Measurements from ENCODE around the gene SDK1. TPM values are rescaled to one million over a fixed set of nuclear protein-coding genes. Genes with fewer than 3 reads are reported as not detected.

Gene SDK1
- total RNA-seq, 1 donor from 2014 or later: 0.16 TPM

DNA sequence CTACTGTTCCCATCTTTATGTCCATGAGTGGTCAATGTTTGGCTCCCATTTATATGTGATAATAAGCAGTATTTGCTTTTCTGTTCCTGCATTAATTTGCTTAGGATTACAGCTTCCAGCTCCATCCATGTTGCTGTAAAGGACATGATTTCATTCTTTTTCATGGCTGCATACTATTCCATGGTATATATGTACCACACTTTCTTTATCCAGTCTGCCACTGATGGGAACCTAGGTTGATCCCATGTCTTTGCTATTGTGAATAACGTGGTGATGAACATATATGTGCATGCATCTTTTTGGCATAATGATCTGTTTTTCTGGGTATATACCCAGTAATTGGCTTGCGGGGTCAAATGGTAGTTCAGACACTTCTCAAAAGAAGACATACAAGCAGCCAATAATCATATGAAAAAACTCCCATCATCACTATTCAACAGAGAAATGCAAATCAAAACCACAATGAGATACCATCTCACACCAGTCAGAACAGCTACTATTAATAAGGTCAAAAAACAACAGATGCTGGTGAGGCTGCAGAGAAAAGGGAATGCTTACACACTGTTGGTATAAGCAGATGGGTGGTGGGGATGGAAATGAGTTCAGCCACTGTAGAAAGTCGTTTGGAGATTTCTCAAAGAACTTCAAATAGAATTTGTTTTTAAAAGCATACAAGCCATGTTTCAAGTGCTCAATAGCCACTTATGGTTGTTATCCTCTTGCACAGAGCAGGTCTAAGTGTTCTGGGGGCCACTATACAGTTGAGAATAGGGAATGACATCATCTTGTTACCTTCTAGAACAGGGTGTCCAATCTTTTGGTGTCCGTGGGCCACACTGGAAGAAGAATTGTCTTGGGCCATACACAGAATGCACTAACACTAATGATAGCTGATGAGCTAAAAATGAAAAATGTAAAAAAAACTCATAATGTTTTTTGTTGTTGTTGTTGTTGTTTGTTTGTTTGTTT is 23.2 kb upstream of the SDK1 start:
- peaks cover 7% of the 10 kb centered on the region for H3K9me3 Mint-ChIP-seq
- H3K27me3 Mint-ChIP-seq: peaks cover 3% of the 10 kb centered on the region
- DNase-seq: no peak
- no peaks in the 10 kb centered on the region for H3K4me1 Mint-ChIP-seq
- H3K4me3 Mint-ChIP-seq: no peak overlapping the region
- H3K36me3 Mint-ChIP-seq (ENCODE audit: low read depth): no peaks in the 10 kb centered on the region
- intact Hi-C loops (cut with micrococcal nuclease): no loop called here
- no peak overlapping the region for H3K27ac Mint-ChIP-seq

DNA sequence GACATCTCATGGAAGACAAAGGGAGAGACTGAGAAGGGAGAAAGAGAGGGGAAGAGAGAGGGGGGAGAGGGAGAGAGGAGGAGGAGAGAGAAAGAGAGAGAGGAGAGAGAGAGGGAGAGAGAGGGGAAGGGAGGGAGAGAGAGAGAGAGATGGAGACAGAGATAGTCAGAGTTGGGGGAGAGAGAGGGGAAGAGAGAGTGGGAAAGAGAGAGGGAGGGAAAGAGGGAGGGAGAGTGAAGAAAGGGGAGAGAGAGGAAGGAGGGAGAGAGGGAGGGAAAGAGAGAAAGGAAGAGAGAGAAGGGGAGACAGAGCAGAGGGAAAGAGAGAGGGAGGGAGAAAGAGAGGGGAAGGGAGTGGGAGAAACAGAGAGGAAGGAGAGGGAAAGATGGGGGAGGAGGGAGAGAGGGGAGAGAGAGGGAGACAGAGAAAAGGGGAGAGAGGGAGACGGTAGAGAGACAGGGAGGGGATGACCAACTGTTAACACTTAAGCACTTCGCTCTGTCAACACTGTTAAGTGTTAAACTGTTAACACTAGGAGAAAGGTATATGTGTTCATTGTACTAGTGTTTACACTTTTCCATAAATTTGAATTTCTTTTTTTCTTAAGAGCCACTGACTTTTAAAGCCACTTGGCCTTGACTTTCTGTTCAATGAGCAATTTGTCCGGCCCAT is 21.8 kb upstream of the SDK1 start:
- no peaks in the 10 kb centered on the region for H3K4me1 Mint-ChIP-seq
- DNase-seq: no peak
- H3K27ac Mint-ChIP-seq: no peak overlapping the region
- intact Hi-C loops (cut with micrococcal nuclease): no loop called here
- no peak overlapping the region for H3K4me3 Mint-ChIP-seq
- no peaks in the 10 kb centered on the region for H3K36me3 Mint-ChIP-seq (ENCODE audit: low read depth)
- H3K9me3 Mint-ChIP-seq: peaks cover 7% of the 10 kb centered on the region
- peaks cover 3% of the 10 kb centered on the region for H3K27me3 Mint-ChIP-seq

DNA sequence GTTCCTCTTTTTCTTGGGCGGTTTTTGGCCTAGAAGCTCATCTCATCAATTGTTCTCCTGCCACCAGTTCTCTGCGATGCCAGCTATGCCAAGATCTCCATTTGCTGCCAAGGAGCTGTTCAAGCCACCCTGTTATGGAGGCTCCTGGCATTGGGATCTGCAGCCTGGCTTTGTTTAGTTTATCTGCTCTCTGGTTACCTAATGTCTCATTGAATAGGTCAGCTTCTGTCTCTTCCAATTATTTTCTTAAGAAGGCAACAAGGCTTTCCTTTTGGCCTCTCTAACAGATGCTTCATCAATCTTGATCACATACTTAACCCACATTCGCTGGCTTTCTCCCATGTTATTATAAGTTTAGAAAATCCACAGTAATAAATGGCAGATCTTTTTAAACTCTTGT is 20.6 kb upstream of the SDK1 start:
- peaks cover 3% of the 10 kb centered on the region for H3K27me3 Mint-ChIP-seq
- H3K36me3 Mint-ChIP-seq (ENCODE audit: low read depth): no peaks in the 10 kb centered on the region
- peaks cover 7% of the 10 kb centered on the region for H3K9me3 Mint-ChIP-seq
- no peak for DNase-seq
- no peaks in the 10 kb centered on the region for H3K4me1 Mint-ChIP-seq
- intact Hi-C loops (cut with micrococcal nuclease): no loop called here
- H3K4me3 Mint-ChIP-seq: no peak overlapping the region
- no peak overlapping the region for H3K27ac Mint-ChIP-seq

DNA sequence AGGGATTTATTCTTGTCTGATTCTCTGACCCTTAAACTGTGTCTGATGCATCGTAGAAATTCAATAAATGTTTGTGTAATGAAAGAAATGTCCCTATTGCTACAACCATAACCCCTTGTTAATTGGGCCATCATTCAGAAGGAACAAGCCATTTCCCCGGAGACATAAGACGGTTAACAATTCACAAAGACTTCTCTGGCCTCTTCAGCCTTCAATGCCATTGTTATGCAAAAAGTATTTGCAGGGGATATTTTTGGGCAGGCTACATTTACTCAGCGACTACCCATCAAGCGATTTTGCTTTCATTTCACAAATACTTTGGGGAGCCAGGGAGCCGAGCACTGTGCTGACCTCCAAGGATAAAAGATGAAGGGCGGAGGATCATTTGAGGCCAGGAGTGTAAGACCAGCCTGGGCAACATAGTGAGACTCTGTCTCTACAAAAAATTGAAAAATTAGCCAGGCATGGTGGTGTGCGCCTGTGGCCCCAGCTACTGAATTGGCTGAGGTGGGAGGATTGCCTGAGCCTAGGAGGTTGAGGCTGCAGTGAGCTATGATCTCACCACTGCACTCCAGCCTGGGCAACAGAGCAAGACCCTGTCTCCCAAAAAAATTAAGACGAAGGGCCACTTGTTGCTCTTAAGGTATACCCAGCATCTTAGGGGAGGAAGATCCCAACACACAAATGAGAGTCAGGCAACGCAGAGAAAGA is 20.0 kb upstream of the SDK1 start:
- no peak for DNase-seq
- Mint-ChIP-seq H3K36me3 (ENCODE audit: low read depth) (no peaks in the 10 kb centered on the region), H3K27ac (no peak overlapping the region), H3K4me3 (no peak overlapping the region), H3K27me3 (peaks cover 3% of the 10 kb centered on the region), H3K4me1 (no peaks in the 10 kb centered on the region), H3K9me3 (peaks cover 7% of the 10 kb centered on the region)
- intact Hi-C loops (cut with micrococcal nuclease): no loop called here

DNA sequence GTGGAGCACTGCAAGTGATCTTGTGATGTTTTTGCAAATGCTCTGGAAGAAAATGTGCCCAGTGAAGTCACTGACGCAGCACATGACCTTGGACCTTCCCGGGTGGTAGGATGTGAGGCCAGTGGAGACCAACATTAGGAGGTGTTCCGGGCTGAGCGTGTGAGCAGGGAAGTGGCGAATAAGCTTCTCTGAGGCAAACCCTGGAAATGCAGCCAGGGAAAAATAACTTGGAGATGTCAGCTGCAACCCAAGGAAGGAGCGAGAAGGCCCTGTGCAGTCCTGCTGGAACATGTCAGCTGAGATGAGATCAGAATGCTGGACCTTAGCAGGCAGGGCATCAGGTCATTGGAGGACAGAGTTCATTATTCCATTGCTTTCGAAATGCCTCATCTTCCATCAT is 18.6 kb upstream of the SDK1 start:
- Mint-ChIP-seq H3K4me3 (no peak overlapping the region), H3K9me3 (peaks cover 6% of the 10 kb centered on the region), H3K4me1 (no peaks in the 10 kb centered on the region), H3K36me3 (ENCODE audit: low read depth) (no peaks in the 10 kb centered on the region), H3K27ac (no peak overlapping the region), H3K27me3 (peaks cover 3% of the 10 kb centered on the region)
- intact Hi-C loops (cut with micrococcal nuclease): no loop called here
- DNase-seq: no peak

DNA sequence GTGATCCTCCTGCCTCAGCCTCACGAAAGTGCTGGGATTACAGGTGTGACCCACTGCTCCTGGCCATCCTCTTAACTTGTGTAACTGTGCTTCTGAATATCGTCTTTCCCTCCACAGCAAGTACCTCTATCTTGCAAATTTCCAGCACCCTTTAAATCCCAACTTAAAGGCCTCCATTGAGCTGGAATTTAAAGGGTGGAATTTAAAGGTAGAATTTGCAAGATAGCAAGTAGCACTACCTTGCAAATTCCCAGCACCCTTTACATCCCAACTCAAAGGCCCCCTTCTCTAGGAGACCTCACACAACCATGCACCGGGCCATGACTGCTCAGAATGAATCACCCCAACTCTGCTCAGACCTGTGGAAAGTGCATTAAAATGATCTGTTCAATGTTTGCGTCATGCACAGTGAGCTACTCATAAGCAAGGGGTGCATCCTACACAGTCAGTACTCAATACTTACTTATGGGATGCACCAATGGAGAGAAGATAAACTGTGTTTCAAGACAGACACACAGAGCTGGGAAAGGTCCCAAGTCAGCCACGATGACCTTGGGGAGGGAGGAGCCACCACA is 17.8 kb upstream of the SDK1 start:
- no peaks in the 10 kb centered on the region for H3K9me3 Mint-ChIP-seq
- no peak overlapping the region for H3K4me3 Mint-ChIP-seq
- H3K36me3 Mint-ChIP-seq (ENCODE audit: low read depth): no peaks in the 10 kb centered on the region
- intact Hi-C loops (cut with micrococcal nuclease): no loop called here
- H3K4me1 Mint-ChIP-seq: no peaks in the 10 kb centered on the region
- DNase-seq: no peak
- peaks cover 3% of the 10 kb centered on the region for H3K27me3 Mint-ChIP-seq
- no peak overlapping the region for H3K27ac Mint-ChIP-seq

DNA sequence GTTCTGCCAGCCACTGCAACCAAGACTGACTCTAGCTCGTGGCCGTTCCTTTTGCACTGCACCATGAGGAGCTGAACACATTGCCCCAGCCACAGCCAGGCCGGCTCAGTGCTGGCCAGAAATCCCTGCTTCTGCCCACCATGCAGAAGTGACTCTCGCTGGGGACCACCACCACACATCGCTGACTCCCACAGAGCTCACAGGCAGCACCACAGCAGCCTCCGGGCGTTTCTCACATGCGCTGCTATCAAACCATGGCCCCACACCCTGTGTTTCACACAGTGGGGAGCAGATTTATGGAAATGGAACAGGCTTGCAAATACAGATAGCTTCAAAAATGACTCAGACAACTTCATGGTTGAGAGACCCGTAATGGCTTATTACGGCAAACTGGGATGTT is 15.4 kb upstream of the SDK1 start:
- no peak for DNase-seq
- Mint-ChIP-seq H3K27me3 (no peaks in the 10 kb centered on the region), H3K4me3 (no peak overlapping the region), H3K36me3 (ENCODE audit: low read depth) (no peaks in the 10 kb centered on the region), H3K4me1 (no peaks in the 10 kb centered on the region), H3K9me3 (no peaks in the 10 kb centered on the region), H3K27ac (no peak overlapping the region)
- intact Hi-C loops (cut with micrococcal nuclease): no loop called here

DNA sequence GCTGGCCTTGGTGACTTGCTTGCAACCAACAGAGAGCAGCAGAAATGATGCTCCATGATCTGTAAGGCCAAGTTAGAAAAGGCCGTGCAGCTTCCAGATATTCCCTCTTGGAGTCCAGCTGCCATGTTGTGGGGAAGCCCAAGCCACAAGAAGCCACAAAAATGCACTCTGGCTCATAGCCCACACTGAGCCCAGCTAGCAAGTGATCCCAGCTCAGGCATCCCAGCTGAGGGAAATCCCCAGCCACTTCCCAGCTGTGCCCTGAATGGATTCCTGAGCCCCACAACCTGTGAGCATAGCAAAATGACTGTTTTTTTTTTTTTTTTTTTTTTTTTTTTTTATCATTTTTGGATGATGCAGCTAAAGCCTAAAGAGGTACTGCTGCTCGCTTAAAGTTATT is 11.1 kb upstream of the SDK1 start:
- Mint-ChIP-seq H3K4me3 (no peak overlapping the region), H3K4me1 (no peaks in the 10 kb centered on the region), H3K9me3 (no peaks in the 10 kb centered on the region), H3K36me3 (ENCODE audit: low read depth) (no peaks in the 10 kb centered on the region), H3K27ac (no peak overlapping the region), H3K27me3 (peaks cover 12% of the 10 kb centered on the region)
- DNase-seq: no peak
- intact Hi-C loops (cut with micrococcal nuclease): no loop called here

DNA sequence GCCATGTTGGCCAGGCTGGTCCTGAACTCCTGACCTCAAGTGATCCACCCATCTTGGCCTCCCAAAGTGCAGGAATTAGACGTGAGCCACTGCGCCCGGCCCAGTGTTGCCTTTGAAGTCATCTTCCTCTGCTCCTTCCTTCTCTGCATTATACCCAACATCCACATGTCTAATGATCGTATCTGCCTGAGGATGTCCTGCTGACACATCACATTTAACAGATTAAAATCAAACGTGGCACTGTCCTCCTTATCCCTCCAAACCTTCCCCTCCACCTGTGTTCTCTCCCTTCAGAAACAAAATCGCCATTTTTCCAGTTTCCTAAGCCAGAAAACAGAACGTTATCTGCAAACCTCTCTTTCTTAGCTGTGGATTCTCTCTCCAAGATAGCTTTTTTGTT is 8.4 kb upstream of the SDK1 start:
- peaks cover 18% of the 10 kb centered on the region for H3K27me3 Mint-ChIP-seq
- H3K4me3 Mint-ChIP-seq: no peak overlapping the region
- no peaks in the 10 kb centered on the region for H3K4me1 Mint-ChIP-seq
- H3K9me3 Mint-ChIP-seq: no peaks in the 10 kb centered on the region
- intact Hi-C loops (cut with micrococcal nuclease): no loop called here
- no peak for DNase-seq
- H3K27ac Mint-ChIP-seq: no peak overlapping the region
- no peaks in the 10 kb centered on the region for H3K36me3 Mint-ChIP-seq (ENCODE audit: low read depth)

DNA sequence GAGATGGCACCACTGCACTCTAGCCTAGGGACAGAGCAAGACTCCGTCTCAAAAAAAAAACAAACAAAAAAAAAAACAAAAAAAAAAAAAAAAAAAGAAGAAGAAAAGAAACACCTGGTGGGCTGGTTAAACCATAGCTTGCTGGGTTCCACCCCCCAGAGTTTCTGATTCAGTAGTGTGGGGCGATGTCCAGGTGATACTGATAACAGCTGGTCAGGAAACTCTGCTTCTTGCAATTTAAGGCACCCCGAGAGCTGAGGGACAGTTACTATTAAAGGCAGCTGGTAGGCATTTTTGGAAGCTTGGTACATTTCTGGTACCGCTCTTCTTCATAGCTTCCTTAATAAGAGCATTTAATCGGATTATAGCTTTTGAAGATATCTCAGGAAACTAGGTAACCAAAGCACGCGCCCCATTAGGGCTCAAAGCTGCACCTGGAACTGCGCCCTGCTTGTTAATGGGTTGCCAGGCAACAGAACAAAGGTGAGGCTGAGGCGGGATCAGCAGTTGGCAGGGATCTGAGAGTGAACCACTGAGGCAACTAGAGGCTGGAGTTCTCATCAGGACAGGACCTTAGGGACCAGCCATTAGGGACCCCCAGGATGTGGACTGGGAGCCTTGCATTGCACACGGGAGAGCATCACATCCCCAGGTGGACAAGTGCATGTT is 6.5 kb upstream of the SDK1 start:
- Mint-ChIP-seq H3K27ac (no peak overlapping the region), H3K4me1 (peaks cover under 1% of the 10 kb centered on the region), H3K36me3 (ENCODE audit: low read depth) (no peaks in the 10 kb centered on the region), H3K4me3 (no peak overlapping the region), H3K9me3 (no peaks in the 10 kb centered on the region), H3K27me3 (peaks cover 26% of the 10 kb centered on the region)
- DNase-seq: no peak
- intact Hi-C loops (cut with micrococcal nuclease): no loop called here

DNA sequence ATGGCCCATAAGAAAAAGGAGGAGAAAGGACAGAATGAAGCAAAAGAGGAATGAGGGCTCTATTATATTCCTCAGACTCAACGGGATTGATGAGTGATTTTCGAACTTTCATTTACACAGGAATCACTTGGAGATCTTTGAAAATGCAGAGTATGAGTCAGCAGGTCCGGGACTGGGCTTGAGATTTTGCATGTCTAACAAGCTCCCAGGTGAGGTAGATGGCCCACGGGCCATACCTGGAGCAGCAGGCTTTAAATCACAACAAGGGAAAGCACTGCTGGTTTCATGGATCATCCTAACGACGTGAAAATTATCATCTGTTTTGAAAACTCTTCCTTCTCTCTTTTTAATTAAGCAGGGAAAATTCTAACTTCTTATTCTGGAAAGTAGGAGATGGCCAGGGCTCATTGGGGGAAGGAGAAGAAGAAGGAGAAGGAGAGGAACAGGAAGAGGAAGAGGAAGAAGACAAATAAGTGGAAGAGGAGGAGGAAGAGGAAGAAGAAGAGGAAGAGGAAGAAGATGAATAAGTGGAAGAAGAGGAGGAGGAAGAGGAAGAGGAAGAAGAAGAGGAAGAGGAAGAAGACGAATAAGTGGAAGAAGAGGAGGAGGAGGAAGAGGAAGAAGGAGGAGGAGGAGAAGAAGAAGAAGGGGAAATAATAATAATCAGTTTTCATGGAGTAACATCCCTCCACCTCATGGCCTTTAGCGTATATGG is 3.8 kb upstream of the SDK1 start:
- H3K4me3 Mint-ChIP-seq: no peak overlapping the region
- intact Hi-C loops (cut with micrococcal nuclease): no loop called here
- peaks cover 7% of the 10 kb centered on the region for H3K4me1 Mint-ChIP-seq
- no peak overlapping the region for H3K27ac Mint-ChIP-seq
- H3K27me3 Mint-ChIP-seq: peaks cover 35% of the 10 kb centered on the region
- no peaks in the 10 kb centered on the region for H3K36me3 Mint-ChIP-seq (ENCODE audit: low read depth)
- no peaks in the 10 kb centered on the region for H3K9me3 Mint-ChIP-seq
- DNase-seq: no peak

DNA sequence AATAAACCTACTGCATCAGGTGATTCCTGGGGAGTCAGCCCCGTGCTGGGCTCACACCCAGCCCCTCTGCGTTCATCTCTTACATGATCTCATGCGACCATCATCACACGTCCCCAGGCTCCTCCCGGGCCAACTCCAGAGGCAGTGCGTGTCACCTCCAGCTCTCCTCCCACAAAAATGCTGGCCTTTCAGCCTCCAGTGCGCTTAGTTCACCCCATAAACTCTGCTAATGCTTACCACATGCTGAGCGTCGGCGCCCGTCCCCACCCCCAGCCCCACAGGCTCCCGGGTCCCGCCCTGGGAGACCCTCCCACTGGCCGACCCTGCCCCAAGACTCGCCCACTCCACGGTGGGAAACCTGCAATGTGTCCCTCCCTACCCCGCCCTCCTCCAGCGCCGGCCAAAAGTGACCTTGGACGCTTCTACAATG is 816 bp upstream of the SDK1 start:
- H3K4me1 Mint-ChIP-seq: peaks cover 12% of the 10 kb centered on the region
- DNase-seq: peak; percentile 58
- H3K4me3 Mint-ChIP-seq: peak overlapping the region; percentile 51
- intact Hi-C loops (cut with micrococcal nuclease): loop anchor here (1.0 to 5.0 kb wide), 4 partner anchors 162 to 597 kb away; no protein-coding TSS in a partner anchor
- H3K36me3 Mint-ChIP-seq (ENCODE audit: low read depth): peaks cover 1% of the 10 kb centered on the region
- no peak overlapping the region for H3K27ac Mint-ChIP-seq
- H3K27me3 Mint-ChIP-seq: peaks cover 50% of the 10 kb centered on the region
- no peaks in the 10 kb centered on the region for H3K9me3 Mint-ChIP-seq

DNA sequence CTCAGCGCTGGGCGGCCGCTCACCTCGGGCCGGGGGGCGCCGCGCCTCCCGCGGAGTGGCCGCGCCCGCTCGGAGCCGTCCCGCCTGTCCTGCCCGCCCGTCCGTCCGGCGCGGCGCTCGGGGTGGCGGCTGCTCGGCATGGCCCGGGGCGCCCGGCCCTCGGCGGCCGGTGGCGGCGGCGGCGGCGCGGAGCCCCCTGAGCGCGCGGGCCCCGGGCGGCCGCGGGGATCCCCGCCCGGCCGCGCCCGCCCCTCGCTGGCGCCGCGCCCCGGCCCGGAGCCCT is 338 bp downstream of the SDK1 start:
- peaks cover 60% of the 10 kb centered on the region for H3K27me3 Mint-ChIP-seq
- intact Hi-C loops (cut with micrococcal nuclease): loop anchor here (2.0 to 5.0 kb wide), 3 partner anchors 161 to 437 kb away; no protein-coding TSS in a partner anchor
- peaks cover 12% of the 10 kb centered on the region for H3K4me1 Mint-ChIP-seq
- peaks cover 1% of the 10 kb centered on the region for H3K36me3 Mint-ChIP-seq (ENCODE audit: low read depth)
- no peak overlapping the region for H3K27ac Mint-ChIP-seq
- no peak overlapping the region for H3K4me3 Mint-ChIP-seq
- no peak for DNase-seq
- H3K9me3 Mint-ChIP-seq: no peaks in the 10 kb centered on the region

All from activated CD4-positive, alpha-beta T cell treated with anti-CD3 and anti-CD28 coated beads, Interleukin-2, amount 10 ng/mL, durations not matched to agents 24 days and 14 days (primary cell).